Measurements from ENCODE around the gene CDKN1C. TPM values are rescaled to one million over a fixed set of nuclear protein-coding genes. Genes with fewer than 3 reads are reported as not detected.

Gene CDKN1C
- total RNA-seq, 4 donors from 2014 or later: 153 to 349 (median 186) TPM

GRCh38 chr11:2898366-2899079, 12.9 kb upstream of the CDKN1C start:
- intact Hi-C loops (cut with DNase I): loop anchor here (5.0 kb wide), 1 partner anchor 591 kb away; no protein-coding TSS in a partner anchor
- no peaks in the 10 kb centered on the region for H3K36me3 ChIP-seq
- H3K4me3 ChIP-seq: no peak overlapping the region
- H3K27ac ChIP-seq (replicated peaks in 1 of 4): peak overlapping the region; percentile 54 to 73 (median 64)
- WGBS: 63% methylated on average over 9 of the region's 12 CpGs
- peak; percentile 94 for DNase-seq (ENCODE audit: extremely low spot score)
- no peak for TF ChIP-seq EP300 (IDR thresholded peaks at IDR 0.05)
- TF ChIP-seq POLR2AphosphoS5 (IDR thresholded peaks at IDR 0.05): peak; percentile 58 to 69
- H3K4me1 ChIP-seq: peaks cover 28 to 48% (median 44%) of the 10 kb centered on the region in 4 donors
- no peaks in the 10 kb centered on the region for H3K27me3 ChIP-seq
- H3K9me3 ChIP-seq: no peaks in the 10 kb centered on the region

- H3K27me3 ChIP-seq: no peaks in the 10 kb centered on the region
- WGBS: 99% methylated on average over 6 of the region's 6 CpGs
- intact Hi-C loops (cut with DNase I): loop anchor here (5.0 kb wide), 1 partner anchor 590 kb away; no protein-coding TSS in a partner anchor
- H3K4me1 ChIP-seq: peaks cover 31 to 44% (median 38%) of the 10 kb centered on the region in 4 donors
- H3K36me3 ChIP-seq: no peaks in the 10 kb centered on the region
- H3K4me3 ChIP-seq: no peak overlapping the region
- no peaks in the 10 kb centered on the region for H3K9me3 ChIP-seq
- no peak for DNase-seq (ENCODE audit: extremely low spot score)
- H3K27ac ChIP-seq (replicated peaks in 1 of 4): no peak overlapping the region
- TF ChIP-seq POLR2A (IDR thresholded peaks at IDR 0.05; ENCODE audit: low read depth) (no peak), POLR2AphosphoS5 (IDR thresholded peaks at IDR 0.05) (no peak)
Observed at GRCh38 chr11:2897048-2897447, 11.5 kb upstream of the CDKN1C start.

- Histone ChIP-seq H3K9me3 (no peaks in the 10 kb centered on the region), H3K4me3 (no peak overlapping the region), H3K27ac (replicated peaks in 1 of 4) (no peak overlapping the region), H3K36me3 (no peaks in the 10 kb centered on the region), H3K27me3 (no peaks in the 10 kb centered on the region), H3K4me1 (peaks cover 34 to 44% (median 39%) of the 10 kb centered on the region in 4 donors)
- intact Hi-C loops (cut with DNase I): loop anchor here (5.0 kb wide), 1 partner anchor 589 kb away; no protein-coding TSS in a partner anchor
- 81% methylated on average over 7 of the region's 9 CpGs for WGBS
- no peak for DNase-seq (ENCODE audit: extremely low spot score)
- TF ChIP-seq POLR2A (IDR thresholded peaks at IDR 0.05; ENCODE audit: low read depth): no peak
- TF ChIP-seq POLR2AphosphoS5 (IDR thresholded peaks at IDR 0.05): no peak
- no peak for TF ChIP-seq EP300 (IDR thresholded peaks at IDR 0.05)
- TF ChIP-seq, protein P1, sequence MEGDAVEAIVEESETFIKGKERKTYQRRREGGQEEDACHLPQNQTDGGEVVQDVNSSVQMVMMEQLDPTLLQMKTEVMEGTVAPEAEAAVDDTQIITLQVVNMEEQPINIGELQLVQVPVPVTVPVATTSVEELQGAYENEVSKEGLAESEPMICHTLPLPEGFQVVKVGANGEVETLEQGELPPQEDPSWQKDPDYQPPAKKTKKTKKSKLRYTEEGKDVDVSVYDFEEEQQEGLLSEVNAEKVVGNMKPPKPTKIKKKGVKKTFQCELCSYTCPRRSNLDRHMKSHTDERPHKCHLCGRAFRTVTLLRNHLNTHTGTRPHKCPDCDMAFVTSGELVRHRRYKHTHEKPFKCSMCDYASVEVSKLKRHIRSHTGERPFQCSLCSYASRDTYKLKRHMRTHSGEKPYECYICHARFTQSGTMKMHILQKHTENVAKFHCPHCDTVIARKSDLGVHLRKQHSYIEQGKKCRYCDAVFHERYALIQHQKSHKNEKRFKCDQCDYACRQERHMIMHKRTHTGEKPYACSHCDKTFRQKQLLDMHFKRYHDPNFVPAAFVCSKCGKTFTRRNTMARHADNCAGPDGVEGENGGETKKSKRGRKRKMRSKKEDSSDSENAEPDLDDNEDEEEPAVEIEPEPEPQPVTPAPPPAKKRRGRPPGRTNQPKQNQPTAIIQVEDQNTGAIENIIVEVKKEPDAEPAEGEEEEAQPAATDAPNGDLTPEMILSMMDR (IDR thresholded peaks at IDR 0.05): no peak
Observed at GRCh38 chr11:2896047-2896446, 10.5 kb upstream of the CDKN1C start.

- intact Hi-C loops (cut with DNase I): no loop called here
- TF ChIP-seq, protein P1 (IDR thresholded peaks at IDR 0.05): no peak
- TF ChIP-seq EP300 (IDR thresholded peaks at IDR 0.05): no peak
- TF ChIP-seq POLR2A (IDR thresholded peaks at IDR 0.05; ENCODE audit: low read depth): no peak
- no peak for TF ChIP-seq POLR2AphosphoS5 (IDR thresholded peaks at IDR 0.05)
- no peak overlapping the region for H3K4me3 ChIP-seq
- no peak for DNase-seq (ENCODE audit: extremely low spot score)
- H3K9me3 ChIP-seq: no peaks in the 10 kb centered on the region
- no peaks in the 10 kb centered on the region for H3K36me3 ChIP-seq
- no peak overlapping the region for H3K27ac ChIP-seq (replicated peaks in 1 of 4)
- peaks cover 38 to 47% (median 41%) of the 10 kb centered on the region in 4 donors for H3K4me1 ChIP-seq
- no peaks in the 10 kb centered on the region for H3K27me3 ChIP-seq
- WGBS: 100% methylated on average over 2 of the region's 4 CpGs
Observed at GRCh38 chr11:2893935-2894334, 8.4 kb upstream of the CDKN1C start.

DNA sequence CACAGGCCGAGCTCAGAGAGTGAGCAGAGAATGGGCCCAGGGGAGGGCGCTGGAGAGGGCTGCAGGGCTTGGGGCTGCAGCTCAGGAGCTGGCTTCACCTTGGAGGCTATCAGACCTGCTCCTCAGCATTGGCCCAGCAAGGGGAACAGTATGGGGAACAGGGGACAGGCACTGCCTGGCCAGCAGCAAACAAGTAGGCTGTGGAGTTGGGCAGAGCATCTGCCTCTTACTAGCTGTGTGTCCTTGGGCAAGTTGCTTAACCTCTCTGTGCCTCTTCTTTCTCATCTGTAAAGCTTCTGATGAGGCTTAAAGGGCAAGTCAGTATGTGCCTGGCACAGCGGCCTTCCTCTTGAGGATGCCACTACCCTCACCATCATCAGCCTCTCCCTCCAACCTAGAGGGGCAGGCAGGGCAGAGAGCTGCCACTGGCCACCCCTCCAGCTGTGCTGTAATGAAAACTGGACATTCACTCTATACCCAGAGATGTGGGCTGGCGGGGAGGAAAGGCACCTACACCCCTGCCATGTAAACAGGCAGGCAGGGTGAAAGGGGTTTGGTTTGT, 7.5 kb upstream of the CDKN1C start:
- intact Hi-C loops (cut with DNase I): no loop called here
- Histone ChIP-seq H3K27me3 (no peaks in the 10 kb centered on the region), H3K4me3 (peak overlapping the region in 3 of 4 donors; percentile 48 to 60 (median 50)), H3K4me1 (peaks cover 33 to 41% (median 39%) of the 10 kb centered on the region in 4 donors), H3K9me3 (no peaks in the 10 kb centered on the region), H3K36me3 (no peaks in the 10 kb centered on the region), H3K27ac (replicated peaks in 1 of 4) (peak overlapping the region in 3 of 4 donors; percentile 42 to 83 (median 80))
- DNase-seq (ENCODE audit: extremely low spot score): no peak
- WGBS: 56% methylated on average over 4 of the region's 4 CpGs
- TF ChIP-seq, protein P1 (IDR thresholded peaks at IDR 0.05): no peak
- TF ChIP-seq EP300 (IDR thresholded peaks at IDR 0.05) (no peak), POLR2A (IDR thresholded peaks at IDR 0.05; ENCODE audit: low read depth) (no peak)
